BLaER1 treated with 17β-estradiol and CSF1 and Interleukin-3, amounts not matched to agents 10 nM and 100 nM (cell line): ENCODE results near the gene CYBB.

ENCODE experiments used
- H3K27ac ChIP-seq, 11 experiments: shearing (Covaris generic); formaldehyde crosslinking; 2 replicates each; pipeline ENCODE4 v1.8.1; 2022
- H3K27me3 ChIP-seq, 11 experiments: shearing (Covaris generic); formaldehyde crosslinking; 2 replicates each; pipeline ENCODE4 v1.8.1; 2022
- H3K36me3 ChIP-seq, 11 experiments: shearing (Covaris generic); formaldehyde crosslinking; 2 replicates each; pipeline ENCODE4 v1.8.1; 2022
- H3K4me1 ChIP-seq, 10 experiments: shearing (Covaris generic); formaldehyde crosslinking; 2 replicates each; pipeline ENCODE4 v1.8.1; 2022
- H3K4me2 ChIP-seq, 11 experiments: shearing (Covaris generic); formaldehyde crosslinking; 2 replicates each; pipeline ENCODE4 v1.8.1; 2022
- H3K4me3 ChIP-seq, 10 experiments: shearing (Covaris generic); formaldehyde crosslinking; 2 replicates each; pipeline ENCODE4 v1.8.1; 2022
- H3K9ac ChIP-seq, 11 experiments: shearing (Covaris generic); formaldehyde crosslinking; 2 replicates each; pipeline ENCODE4 v1.8.1; 2022
- H3K9me3 ChIP-seq, 11 experiments: shearing (Covaris generic); formaldehyde crosslinking; replicated peaks in 1 of 11; 2 replicates each; pipeline ENCODE4 v1.8.1; 2022
- H4K20me1 ChIP-seq, 11 experiments: shearing (Covaris generic); formaldehyde crosslinking; 2 replicates each; pipeline ENCODE4 v1.8.1; 2022
- Cebpa-rat ChIP-seq, 11 experiments: shearing (Covaris generic); IDR thresholded peaks; 2 replicates each; pipeline ENCODE4 v1.8.1; 2022

CYBB gene

GRCh38 chrX:37776283-37776986, 3.4 kb upstream of the CYBB start:
- peak overlapping the region; percentile 61 to 86 (median 80) for H3K4me2 ChIP-seq
- no peak overlapping the region for H3K4me3 ChIP-seq
- H3K9me3 ChIP-seq = peaks cover 0 to 3% (median 0%) of the 10 kb centered on the region in 11 experiments; a peak in 1 of 22 replicates

GRCh38 chrX:37776987-37777325, 2.9 kb upstream of the CYBB start:
- no peak for TF ChIP-seq Cebpa-rat (IDR thresholded peaks at IDR 0.05)
- peak overlapping the region in 6 of 11 experiments; percentile 0 to 33 (median 24); a peak in 6 of 22 replicates for H3K9ac ChIP-seq
- H3K27ac ChIP-seq = peak overlapping the region; percentile 15 to 76 (median 60); a peak in 19 of 22 replicates
- H3K4me1 ChIP-seq = peaks cover 21 to 53% (median 35%) of the 10 kb centered on the region in 10 experiments
- no peak overlapping the region for H3K4me3 ChIP-seq
- peaks cover 0 to 8% (median 0%) of the 10 kb centered on the region in 11 experiments; a peak in 3 of 22 replicates for H3K9me3 ChIP-seq
- H3K4me2 ChIP-seq = peak overlapping the region; percentile 61 to 86 (median 80)
- H3K36me3 ChIP-seq = peaks cover 0 to 11% (median 0%) of the 10 kb centered on the region in 11 experiments; a peak in 10 of 22 replicates
- H3K27me3 ChIP-seq = no peaks in the 10 kb centered on the region
- no peaks in the 10 kb centered on the region for H4K20me1 ChIP-seq

More at GRCh38 chrX:37776283-37776986, 3.4 kb upstream of the CYBB start:
- TF ChIP-seq Cebpa-rat (IDR thresholded peaks at IDR 0.05) = no peak
- H3K4me1 ChIP-seq = peaks cover 21 to 48% (median 31%) of the 10 kb centered on the region in 10 experiments
- no peaks in the 10 kb centered on the region for H3K27me3 ChIP-seq
- H3K36me3 ChIP-seq = peaks cover 0 to 5% (median 0%) of the 10 kb centered on the region in 11 experiments; a peak in 6 of 22 replicates
- H4K20me1 ChIP-seq = no peaks in the 10 kb centered on the region
- peak overlapping the region; percentile 15 to 76 (median 60); a peak in 20 of 22 replicates for H3K27ac ChIP-seq
- peak overlapping the region in 6 of 11 experiments; percentile 0 to 33 (median 24); a peak in 6 of 22 replicates for H3K9ac ChIP-seq

DNA sequence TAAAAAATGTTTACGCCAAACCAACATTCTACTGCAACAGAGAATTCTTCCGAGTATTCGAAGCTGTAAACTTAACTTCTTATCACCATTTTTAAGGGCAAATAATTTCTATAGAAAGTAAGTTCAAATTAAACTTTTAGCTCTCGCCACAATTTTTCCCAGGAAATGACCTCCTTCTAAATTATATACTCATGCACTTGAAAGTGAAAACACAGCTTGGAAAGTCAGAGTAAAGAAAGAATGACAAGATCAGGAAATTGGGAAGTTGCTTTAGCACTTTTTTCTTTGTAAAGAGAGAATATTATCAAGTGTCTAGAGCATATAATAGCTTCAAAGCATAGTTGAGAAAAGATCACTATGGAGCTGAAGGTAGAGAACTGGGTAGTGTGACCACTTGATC, 1.2 kb downstream of the CYBB start:
- H3K27ac ChIP-seq = peak overlapping the region in 6 of 11 experiments; percentile 26 to 92 (median 88); a peak in 11 of 22 replicates
- H3K9ac ChIP-seq = peak overlapping the region in 6 of 11 experiments; percentile 18 to 92 (median 76); a peak in 10 of 22 replicates

DNA sequence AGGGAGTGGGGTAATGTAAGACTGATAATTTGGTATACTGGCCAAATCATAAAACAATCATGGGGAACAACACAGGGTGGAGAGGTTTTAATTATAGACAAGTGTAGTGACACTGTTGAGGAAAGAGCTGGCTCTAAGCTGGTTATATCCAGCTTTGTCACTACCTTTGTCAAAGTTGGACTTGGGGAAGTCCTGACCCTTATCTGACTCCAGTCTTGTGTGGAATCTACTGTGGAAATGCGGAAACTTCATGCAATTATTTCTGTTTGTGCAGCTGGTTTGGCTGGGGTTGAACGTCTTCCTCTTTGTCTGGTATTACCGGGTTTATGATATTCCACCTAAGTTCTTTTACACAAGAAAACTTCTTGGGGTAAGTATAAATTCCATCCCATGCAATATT, 2.0 kb downstream of the CYBB start:
- Histone ChIP-seq H3K9ac (peak overlapping the region in 5 of 11 experiments; percentile 53 to 92 (median 77); a peak in 10 of 22 replicates), H3K4me2 (peak overlapping the region in 6 of 11 experiments; percentile 32 to 98 (median 84); a peak in 12 of 22 replicates), H3K9me3 (peaks cover 0 to 35% (median 0%) of the 10 kb centered on the region in 11 experiments; a peak in 5 of 22 replicates), H3K27ac (peak overlapping the region in 6 of 11 experiments; percentile 26 to 92 (median 88); a peak in 11 of 22 replicates), H3K27me3 (no peaks in the 10 kb centered on the region), H4K20me1 (no peaks in the 10 kb centered on the region), H3K36me3 (peaks cover 0 to 55% (median 0%) of the 10 kb centered on the region in 11 experiments; a peak in 10 of 22 replicates), H3K4me3 (peak overlapping the region in 5 of 10 experiments; percentile 54 to 76 (median 72); a peak in 10 of 20 replicates), H3K4me1 (peaks cover 23 to 86% (median 54%) of the 10 kb centered on the region in 10 experiments)
- TF ChIP-seq Cebpa-rat (IDR thresholded peaks at IDR 0.05) = no peak

More for the DNA sequence above, 1.2 kb downstream of the CYBB start:
- Histone ChIP-seq H3K9me3 (peaks cover 0 to 35% (median 0%) of the 10 kb centered on the region in 11 experiments; a peak in 5 of 22 replicates), H3K4me2 (peak overlapping the region in 6 of 11 experiments; percentile 32 to 98 (median 84); a peak in 12 of 22 replicates), H3K4me1 (peaks cover 23 to 86% (median 54%) of the 10 kb centered on the region in 10 experiments), H3K36me3 (peaks cover 0 to 52% (median 0%) of the 10 kb centered on the region in 11 experiments; a peak in 10 of 22 replicates), H4K20me1 (no peaks in the 10 kb centered on the region), H3K4me3 (peak overlapping the region in 5 of 10 experiments; percentile 54 to 76 (median 72); a peak in 10 of 20 replicates), H3K27me3 (no peaks in the 10 kb centered on the region)
- no peak for TF ChIP-seq Cebpa-rat (IDR thresholded peaks at IDR 0.05)

- H3K9ac ChIP-seq = peak overlapping the region in 4 of 11 experiments; percentile 36 to 92 (median 84); a peak in 7 of 22 replicates
- peak overlapping the region in 5 of 10 experiments; percentile 54 to 76 (median 72); a peak in 10 of 20 replicates for H3K4me3 ChIP-seq
Observed at GRCh38 chrX:37782359-37782758, 2.5 kb downstream of the CYBB start.

GRCh38 chrX:37783305-37783704, 3.4 kb downstream of the CYBB start:
- H3K4me2 ChIP-seq = peak overlapping the region in 6 of 11 experiments; percentile 5 to 98 (median 84); a peak in 11 of 22 replicates

More at GRCh38 chrX:37782359-37782758, 2.5 kb downstream of the CYBB start:
- H3K4me1 ChIP-seq = peaks cover 23 to 84% (median 53%) of the 10 kb centered on the region in 10 experiments
- no peak for TF ChIP-seq Cebpa-rat (IDR thresholded peaks at IDR 0.05)
- H3K36me3 ChIP-seq = peaks cover 0 to 55% (median 0%) of the 10 kb centered on the region in 11 experiments; a peak in 10 of 22 replicates
- peak overlapping the region in 5 of 11 experiments; percentile 72 to 98 (median 89); a peak in 10 of 22 replicates for H3K4me2 ChIP-seq
- peak overlapping the region in 5 of 11 experiments; percentile 63 to 92 (median 90); a peak in 9 of 22 replicates for H3K27ac ChIP-seq
- H3K27me3 ChIP-seq = no peaks in the 10 kb centered on the region
- no peaks in the 10 kb centered on the region for H4K20me1 ChIP-seq
- H3K9me3 ChIP-seq = peaks cover 0 to 35% (median 0%) of the 10 kb centered on the region in 11 experiments; a peak in 5 of 22 replicates

DNA sequence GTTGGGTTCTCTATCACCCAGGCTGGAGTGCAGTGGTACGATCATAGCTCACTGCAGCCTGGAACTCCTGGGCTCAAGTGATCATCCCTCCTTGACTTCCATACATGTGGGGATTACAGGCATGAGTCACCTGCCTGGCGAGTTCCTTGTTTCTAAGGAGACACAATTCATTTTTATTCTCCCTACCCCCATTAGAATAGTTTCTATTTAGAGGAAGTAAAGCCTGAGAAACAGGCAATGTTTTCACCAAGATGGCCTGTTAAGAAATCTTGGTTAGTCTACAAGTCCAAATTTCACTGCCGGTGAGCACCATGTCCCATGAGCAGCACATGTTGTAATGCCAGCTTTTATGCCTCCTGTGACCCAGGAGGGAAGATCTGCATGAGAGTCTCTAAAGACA, 5.7 kb downstream of the CYBB start:
- Histone ChIP-seq H3K4me2 (peak overlapping the region in 10 of 11 experiments; percentile 55 to 98 (median 82); a peak in 20 of 22 replicates), H3K9me3 (peaks cover 0 to 50% (median 8%) of the 10 kb centered on the region in 11 experiments; a peak in 8 of 22 replicates), H3K36me3 (peaks cover 0 to 83% (median 0%) of the 10 kb centered on the region in 11 experiments; a peak in 10 of 22 replicates), H3K4me1 (peaks cover 28 to 92% (median 70%) of the 10 kb centered on the region in 10 experiments), H4K20me1 (no peaks in the 10 kb centered on the region), H3K9ac (peak overlapping the region in 7 of 11 experiments; percentile 51 to 81 (median 76); a peak in 12 of 22 replicates), H3K27ac (peak overlapping the region in 10 of 11 experiments; percentile 44 to 92 (median 85); a peak in 19 of 22 replicates), H3K4me3 (peak overlapping the region in 4 of 10 experiments; percentile 1 to 76 (median 72); a peak in 5 of 20 replicates), H3K27me3 (no peaks in the 10 kb centered on the region)
- peak in 5 of 11 experiments; percentile 14 to 49 (median 43); a peak in 7 of 22 replicates for TF ChIP-seq Cebpa-rat (IDR thresholded peaks at IDR 0.05)

More at GRCh38 chrX:37783305-37783704, 3.4 kb downstream of the CYBB start:
- H3K36me3 ChIP-seq = peaks cover 0 to 60% (median 0%) of the 10 kb centered on the region in 11 experiments; a peak in 10 of 22 replicates
- H3K27me3 ChIP-seq = no peaks in the 10 kb centered on the region
- H3K27ac ChIP-seq = peak overlapping the region in 6 of 11 experiments; percentile 26 to 92 (median 88); a peak in 11 of 22 replicates
- H3K4me3 ChIP-seq = peak overlapping the region in 5 of 10 experiments; percentile 27 to 76 (median 72); a peak in 9 of 20 replicates
- no peak for TF ChIP-seq Cebpa-rat (IDR thresholded peaks at IDR 0.05)
- peaks cover 30 to 83% (median 59%) of the 10 kb centered on the region in 10 experiments for H3K4me1 ChIP-seq
- peak overlapping the region in 4 of 11 experiments; percentile 28 to 81 (median 74); a peak in 7 of 22 replicates for H3K9ac ChIP-seq
- peaks cover 0 to 35% (median under 1%) of the 10 kb centered on the region in 11 experiments; a peak in 6 of 22 replicates for H3K9me3 ChIP-seq
- no peaks in the 10 kb centered on the region for H4K20me1 ChIP-seq
